Activated T-helper 1 cell treated with anti-CD3 and anti-CD28 coated beads, Interleukin-2, amount 50 U/mL, for 16 hours (primary cell): ENCODE measurements around the gene TPO.
"Not testable (repeated sequence)": the region's sequence is repeated elsewhere in the genome, so short reads cannot be mapped to it uniquely, and the experiment has no call there.

Experiments
- DNase-seq, 2 donors: peaks; one replicate each; pipeline ENCODE4 v3.0.0-alpha.2; 2020; ENCODE audit warnings: low read depth in 1 of 2, low spot score in 1 of 2

Gene TPO

DNA sequence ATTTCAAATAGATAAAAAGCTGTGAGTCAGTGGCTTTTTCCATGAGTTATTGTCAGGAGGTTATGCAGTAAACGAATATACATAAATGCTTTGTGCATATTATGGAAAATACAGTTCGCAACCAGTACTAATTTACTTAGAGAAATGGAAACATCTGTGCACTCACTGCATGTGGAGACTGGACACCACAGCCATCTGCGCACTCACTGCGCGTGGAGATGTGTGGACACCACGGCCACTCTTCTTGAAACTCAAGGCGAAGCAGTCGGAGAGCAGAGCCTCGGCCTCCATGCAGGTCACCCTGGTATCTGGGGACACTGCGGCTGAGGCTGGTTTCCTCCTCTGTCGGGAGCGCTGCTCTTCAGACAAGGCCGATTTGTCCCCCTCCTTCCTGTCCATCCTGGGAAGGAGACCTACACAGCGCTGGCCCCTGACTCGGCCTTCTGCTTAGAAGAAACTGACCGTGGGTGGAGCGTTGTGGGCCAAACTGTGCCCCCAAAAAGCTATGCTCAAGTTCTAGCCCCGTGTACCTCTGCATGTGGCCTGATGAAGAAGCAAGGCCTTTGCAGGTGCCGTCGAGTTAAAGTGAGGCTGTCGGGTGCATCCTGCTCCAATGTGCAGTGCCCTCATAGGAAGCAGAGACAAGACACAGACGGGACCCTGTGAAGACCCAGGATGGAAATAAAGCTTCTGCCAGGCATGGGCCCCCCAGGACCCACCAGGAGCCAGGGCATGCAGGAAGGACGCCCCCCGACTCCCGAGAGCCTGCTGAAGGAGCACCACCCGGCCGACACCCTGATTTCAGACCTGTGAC, 88.0 kb downstream of the TPO start:
- no peak for DNase-seq

DNA sequence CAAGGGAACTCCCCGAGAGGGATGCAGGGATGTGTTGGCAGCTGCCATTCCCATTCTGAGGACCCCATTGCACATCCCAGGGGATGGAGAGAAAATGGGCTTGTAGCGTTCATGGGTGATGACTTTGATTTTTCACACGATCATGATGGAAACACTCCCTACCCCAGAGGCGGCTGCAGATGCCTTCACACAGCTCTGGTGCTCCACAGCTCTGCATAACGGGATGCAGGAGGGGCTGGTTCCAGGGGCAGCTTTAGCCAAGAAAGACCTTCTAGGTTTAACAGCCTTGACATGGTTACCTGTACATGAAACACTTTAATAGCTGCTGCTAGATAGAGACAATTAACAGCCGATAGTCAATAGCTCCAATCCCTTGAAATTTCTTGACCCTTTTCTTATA, 88.7 kb downstream of the TPO start:
- DNase-seq, result no peak

DNA sequence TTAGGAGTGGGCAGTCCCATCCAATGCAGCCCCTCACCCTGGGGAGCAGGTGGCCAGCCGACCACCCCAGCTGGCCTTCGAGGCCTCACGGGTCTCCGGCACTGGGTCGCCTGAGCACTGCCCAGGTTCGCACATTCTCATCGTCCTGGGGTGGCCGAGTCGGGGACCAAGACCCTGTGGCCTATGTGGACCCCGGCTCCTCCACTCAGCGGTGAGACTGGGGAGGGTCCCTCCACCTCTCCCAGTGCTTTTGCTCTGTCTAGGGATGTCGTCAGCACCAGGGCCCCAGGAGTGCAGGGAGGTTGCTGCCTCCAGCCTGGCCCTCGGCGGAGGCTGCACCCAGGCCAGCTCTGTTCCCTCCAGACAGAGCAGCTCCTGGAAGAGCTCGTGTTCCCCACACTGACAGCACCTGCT, 89.6 kb downstream of the TPO start:
- no peak for DNase-seq

DNA sequence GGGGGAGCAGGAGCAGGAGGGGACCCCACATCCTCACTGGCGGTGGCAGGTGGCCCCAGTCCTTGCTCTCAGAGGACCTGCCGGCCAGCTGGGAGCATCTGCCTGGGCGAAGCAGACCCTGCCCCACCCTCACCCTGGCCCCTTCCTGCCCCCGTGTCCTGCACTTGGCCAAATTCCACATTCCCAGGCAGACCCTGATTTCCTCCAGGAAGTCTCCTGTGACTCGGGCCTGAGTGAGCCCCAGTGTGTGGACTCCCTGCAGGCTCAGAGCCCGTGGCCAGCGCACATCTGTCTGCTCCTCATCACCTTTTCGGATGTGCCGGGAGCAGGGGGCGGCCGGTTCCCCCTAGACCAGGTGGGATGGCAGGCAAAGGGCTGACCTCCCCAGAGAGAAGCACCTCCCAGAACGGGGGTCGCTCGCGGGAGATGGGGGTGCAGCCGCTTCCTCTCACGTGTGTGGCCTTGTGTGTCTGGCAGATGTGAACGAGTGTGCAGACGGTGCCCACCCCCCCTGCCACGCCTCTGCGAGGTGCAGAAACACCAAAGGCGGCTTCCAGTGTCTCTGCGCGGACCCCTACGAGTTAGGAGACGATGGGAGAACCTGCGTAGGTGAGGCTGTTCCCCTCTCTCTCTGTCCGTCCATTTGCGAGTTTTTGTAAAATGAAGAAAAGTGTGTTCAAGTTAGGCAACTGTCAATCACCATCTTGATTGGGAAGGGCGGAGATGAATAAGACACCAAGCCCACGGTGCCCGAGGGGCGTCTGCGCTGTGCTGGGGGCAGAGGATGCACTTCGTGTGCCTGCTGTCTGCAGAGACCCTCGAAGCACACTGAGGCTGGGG, 90.4 kb downstream of the TPO start:
- DNase-seq, result no peak

DNA sequence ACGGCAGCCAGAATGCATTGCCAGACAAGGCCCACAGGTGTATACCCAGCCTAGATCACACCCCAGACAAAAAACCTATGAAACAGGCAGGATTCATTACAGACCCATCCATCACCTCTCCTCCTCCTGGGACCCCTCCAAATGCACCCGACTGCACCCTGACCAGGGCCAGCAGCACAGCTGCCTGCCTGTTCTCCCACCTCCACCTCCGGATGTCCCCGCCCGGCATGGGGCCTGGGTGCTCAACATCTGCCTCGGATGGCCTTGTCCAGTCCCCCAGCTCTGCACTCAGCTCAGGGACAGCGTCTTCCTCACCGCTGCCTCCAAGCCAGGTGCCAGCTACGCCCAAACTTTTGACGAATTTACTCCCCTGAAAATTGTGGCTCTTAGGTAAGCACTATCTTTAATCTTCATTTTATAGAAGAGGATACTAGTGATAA, 91.1 kb downstream of the TPO start:
- DNase-seq, result no peak

DNA sequence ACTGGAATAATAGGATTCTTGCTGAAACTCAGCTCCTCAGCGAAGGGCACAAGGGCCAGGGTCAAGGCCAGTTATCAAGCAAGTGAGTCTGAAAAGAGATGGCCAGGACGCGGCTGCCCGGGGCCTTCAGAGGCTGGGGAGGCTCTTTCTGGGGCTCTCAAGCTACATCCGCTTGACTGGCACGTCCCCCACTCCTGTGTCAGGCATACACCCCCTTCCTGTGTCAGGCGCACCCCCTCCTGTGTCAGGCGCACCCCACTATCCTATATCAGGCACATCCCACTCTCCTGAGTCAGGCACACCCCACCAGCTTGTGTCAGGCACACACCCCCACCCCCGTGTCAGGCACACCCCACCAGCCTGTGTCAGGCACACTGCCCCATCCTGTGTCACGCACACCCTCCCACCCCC, 91.8 kb downstream of the TPO start:
- no peak for DNase-seq

DNA sequence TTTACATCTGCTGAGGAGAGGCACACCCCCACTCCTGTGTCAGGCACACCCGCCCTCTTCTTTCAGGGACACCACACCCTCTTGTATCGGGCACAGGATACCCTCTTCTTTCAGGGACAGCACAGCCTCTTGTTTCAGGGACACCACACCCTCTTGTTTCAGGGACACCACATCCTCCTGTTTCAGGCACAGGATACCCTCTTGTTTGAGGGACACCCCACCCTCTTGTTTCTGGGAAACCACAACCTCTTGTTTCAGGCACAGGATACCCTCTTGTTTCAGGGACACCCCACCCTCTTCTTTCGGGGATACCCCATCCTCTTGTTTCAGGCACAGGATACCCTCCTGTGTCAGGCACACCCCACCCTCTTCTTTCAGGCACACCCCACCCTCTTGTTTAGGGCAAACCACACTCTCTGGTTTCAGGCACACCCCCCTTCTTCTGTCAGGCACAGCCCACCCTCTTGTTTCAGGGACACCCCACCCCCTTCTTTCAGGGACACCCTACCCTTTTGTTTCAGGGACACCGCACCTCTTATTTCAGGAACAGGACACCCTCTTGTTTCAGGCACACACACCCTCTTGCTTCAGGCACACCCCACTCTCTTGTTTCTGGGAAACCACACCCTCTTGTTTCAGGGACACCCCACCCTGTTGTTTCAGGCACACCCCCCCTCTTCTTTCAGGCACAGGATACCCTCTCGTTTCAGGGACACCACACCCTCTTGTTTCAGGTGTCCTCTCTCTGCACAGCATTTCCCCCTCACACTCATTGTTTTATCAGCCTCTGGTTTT, 96.2 kb downstream of the TPO start:
- no peak for DNase-seq

DNA sequence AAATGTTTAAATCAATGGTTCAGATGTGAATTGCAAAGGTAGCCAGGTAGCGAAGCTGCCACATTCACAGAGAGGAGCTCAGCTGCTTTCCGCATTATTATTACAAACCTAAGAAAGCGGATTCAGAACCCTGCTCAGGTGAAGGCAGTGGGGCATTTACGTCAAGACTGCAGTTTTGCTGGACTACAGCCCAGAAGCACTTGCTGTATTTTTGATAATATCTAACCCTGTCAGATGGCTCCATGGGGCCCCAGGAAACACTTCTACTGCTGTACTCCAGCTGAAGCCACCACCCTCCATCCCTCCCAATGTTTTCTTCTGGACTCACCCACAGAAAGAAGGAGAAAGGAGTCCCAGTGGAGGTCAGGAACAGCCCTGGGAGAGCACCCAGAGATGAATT, 96.9 kb downstream of the TPO start:
- no peak for DNase-seq

DNA sequence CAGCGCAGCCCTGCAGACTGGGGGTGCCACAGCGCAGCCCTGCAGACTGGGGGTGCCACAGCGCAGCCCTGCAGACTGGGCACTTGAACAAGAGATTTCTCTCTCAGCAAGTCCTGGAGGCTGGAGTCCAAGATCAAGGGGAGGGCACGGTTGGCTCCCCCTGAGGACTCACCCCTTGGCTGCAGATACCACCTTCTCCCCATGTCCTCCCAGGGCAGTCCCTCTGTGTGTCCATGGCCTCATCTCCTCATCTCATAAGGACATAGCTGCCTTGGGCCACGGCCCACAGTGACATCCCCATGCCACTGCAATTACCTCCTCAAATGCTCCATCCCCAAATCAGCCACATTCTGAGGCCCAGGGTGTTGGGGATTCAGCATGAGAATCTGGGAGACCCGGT, 98.2 kb downstream of the TPO start:
- DNase-seq, result no peak

DNA sequence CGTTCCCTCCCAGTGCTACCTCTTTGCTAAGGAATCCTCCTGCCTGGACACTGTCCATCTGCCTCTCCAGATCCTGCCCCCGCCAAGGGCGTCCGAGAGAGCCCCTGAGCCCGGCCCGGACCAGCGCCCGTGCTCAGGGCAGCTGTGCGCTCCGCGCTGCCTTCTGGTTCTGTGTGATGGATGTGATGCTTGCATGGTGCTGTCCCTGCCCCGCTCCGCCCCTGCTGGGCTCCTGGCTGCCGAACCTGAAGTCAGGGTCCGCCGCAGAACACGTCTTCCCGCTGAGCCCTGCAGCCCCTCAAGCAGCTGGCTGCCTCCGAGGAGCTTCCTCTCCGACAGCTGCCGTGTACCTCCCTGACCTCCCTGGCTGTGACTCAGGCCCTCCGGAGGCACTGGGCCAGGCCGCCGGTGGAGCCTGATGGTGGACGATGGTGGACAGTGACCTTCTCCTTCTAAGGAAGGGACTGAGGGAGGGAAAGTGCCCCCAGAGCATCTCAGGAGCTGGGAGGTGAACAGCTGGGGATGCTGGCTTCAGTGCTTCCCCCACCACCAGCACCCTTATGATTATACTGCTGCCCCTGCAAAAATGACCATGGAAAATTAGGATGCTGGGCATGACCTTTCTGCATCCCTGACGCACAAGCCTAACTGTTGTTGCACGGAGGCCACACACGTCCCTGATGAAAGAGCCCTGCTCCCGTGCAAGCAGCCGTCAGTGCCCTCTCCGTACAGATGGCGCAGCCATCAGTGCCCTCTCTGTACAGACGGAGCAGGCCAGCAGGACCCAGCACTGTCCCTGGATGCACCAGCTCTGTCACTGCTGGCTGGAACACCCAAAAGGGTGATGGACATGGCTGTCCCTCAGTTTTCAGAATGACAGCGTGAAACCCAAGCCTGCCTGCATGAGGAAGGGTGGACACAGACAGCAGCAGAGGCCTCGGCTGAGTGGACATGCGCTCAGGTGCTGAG, 99.3 kb downstream of the TPO start:
- DNase-seq, result no peak

DNA sequence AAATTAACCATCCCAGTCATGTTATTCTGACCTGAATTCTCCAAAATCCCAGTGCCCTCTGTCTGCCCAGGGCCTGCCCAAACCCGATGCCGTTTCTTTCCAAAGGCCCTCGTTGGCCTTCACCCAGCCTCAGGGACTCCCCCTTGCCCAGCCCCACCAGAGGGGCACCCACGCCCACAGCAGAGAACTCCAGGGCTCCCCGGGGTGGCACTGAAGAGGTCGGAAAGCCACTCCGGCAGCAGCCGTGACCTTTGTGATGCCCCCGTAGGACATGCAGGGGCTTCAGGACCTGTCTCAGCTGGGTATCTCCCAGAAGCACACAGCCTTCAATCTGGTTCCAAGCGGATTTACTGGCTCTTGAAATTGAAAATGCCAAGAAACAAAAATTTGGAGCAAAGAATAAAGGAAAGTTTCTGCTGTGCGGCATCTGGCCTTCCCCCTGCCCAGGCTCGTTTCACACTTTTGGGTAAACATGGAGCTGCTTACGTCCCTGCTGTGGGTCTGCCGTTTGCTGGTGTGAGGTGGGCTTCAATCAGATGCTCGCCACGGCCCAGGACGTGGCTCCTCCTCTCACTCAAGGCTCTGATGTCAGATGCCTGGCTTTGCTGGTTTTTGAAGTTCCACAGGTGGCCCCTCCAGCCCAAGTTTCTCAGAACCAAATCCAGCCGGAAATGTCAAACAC, 101.3 kb downstream of the TPO start:
- DNase-seq, result no peak

DNA sequence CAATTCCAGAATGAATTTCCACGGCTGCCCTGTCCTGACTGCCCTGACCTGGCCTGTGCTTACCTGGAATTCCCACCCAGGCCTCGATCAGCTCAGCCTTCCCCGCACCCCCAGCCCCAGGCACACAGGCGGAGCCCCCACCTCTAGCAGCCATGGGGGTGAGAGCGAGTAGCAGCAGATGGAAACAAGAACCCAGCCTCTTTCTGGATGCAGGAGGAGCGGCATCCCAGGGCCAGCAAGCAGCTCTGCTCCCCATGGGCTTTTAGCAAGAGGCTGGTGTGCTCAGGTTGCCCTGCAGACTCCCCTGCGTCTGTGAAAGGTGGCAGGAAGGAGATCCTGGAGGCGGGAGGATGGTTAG, 101.8 kb downstream of the TPO start:
- no peak for DNase-seq

DNA sequence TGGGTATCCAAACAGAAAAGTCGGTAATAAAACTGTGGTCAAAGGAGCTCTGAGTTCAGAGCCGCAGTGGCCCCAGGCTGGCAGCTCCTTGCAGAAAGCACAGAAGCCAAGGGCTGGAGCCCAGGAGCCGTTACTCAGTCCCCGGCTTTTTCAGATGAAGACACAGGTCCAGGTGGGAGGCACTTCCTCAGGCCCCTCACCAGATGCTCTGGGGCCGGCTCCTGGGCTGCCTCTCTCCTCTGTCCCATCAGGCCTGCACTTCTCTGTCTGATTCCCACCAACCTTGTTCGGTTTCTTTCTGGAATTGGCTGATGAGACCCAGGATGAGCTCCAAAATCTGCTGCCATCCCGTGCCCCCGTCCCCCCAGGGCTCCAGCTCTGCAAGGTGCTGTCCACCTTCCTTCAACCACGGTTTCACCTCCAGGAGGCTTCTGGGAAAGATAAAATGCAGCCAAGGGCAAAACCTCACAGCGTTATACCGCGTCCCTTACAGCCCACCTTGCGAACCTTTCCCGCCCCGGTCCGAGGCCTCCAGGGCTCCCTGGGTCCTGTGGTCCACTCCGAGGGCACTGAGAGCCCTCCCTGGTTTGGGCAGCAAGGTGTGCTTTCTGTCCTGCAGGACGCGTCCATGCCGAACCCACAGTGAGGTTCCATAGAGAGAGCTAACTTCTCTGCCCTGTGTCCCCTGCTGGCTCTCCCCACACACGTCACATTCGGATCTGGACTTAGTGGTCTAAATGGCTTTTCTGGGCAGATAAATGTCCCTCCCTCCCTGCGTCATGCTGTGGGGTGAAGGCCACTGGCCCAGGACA, 102.9 kb downstream of the TPO start:
- no peak for DNase-seq

DNA sequence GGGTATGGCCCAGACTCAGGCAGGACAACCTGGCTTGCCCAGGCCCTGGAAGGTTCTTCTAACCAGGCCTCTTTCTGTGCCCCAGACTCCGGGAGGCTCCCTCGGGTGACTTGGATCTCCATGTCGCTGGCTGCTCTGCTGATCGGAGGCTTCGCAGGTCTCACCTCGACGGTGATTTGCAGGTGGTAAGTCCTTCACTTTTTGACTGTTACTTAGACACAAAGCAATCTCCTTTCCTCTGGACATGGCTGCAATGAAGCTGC, 103.5 kb downstream of the TPO start:
- DNase-seq, result no peak

DNA sequence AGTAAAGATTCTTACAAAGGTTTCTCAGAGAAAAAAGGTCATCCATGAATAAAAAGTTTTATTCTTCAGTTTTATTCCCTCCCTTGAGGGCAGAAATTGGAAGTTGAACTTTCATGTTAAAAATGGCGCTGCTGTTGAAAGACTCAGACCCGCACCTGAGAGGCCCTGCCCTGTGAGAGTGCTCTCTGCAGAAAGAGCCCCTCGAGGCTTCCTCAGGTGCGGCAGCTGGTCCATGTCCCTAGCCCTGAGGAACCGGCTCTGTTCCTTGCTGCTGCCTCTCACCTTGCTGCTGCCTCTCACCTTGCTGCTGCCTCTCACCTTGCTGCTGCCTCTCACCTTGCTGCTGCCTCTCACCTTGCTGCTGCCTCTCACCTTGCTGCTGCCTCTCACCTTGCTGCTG, 104.0 kb downstream of the TPO start:
- not testable (repeated sequence) for DNase-seq

DNA sequence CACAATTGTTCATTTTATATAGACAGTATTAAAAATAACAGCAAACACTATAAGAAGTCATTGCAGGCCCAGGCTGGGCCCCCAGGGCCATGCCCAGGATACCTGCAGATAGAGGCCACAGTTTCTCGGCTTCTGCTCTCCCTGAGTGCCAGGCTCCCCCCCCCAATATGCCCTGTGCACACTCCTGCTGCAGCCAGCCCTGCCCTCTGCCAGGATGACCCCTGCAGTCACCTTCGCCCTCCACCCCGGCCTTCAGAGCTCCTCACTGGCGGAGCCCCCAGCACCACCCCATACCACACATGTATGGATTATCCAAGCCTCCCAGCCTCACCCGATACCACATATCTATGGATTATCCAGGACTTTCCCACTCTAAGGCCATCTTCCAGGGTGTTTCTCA, 104.5 kb downstream of the TPO start:
- no peak for DNase-seq

DNA sequence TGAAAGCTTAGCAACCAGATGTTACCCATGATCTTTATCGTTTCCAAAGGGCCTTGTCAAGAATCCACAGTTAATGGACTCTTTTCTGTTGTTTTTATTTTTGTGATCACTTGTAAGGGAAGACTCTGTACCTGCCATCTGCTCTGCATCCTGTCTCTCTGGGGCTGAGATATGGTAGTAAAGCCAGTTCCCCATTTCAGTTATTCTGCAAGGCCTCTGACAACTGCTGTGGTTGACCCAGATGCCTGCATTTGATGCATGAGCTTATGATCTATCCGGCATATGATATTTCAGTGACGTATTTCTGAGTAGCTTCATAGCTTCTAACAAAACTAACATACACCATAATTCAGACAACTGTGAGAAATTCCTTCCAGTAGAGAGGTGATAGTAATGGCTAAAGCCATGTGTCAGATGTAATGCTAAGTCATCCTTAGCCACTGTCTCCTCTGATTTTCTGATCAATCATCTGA, 105.1 kb downstream of the TPO start:
- DNase-seq, result no peak

DNA sequence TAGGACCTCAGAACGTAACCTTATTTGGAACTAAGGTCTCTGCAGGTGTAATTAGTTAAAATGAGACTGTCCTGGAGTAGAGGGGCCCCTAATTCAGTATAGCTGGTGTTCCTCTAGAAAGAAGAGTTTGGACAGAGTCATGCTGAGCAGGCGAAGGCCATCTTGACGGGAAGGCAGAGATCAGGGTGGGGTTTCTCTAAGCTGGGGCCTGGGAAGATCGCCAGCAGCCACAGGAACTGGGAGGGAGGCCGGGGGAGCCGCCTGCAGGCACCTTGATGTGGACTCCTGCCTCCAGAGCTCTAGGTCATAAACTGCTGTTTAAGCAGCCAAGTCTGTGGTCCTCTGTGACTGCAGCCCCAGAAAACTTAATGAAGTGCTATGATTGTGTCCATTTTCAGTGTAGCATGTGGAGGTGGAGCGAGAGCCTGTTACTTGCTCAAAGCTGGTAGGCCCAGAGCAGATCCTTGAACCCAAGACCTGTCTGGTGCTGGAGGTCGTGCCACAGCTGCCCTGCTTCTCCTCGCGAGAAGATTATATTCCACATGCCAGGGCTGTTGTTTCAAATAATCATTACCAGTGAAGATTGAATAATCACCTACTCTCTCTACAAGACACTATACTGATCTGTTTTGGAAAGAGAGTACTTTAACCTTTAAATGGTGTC, 105.7 kb downstream of the TPO start:
- DNase-seq, result no peak
